HCT116 (cell line): ENCODE results near the gene ANKRD39. TPM values are rescaled to one million over a fixed set of nuclear protein-coding genes. Genes with fewer than 3 reads are reported as not detected.

Experiments
- ATAC-seq: fragments of 200-7000 bp; cut with Tn5 transposase; 2 replicates; pipeline ENCODE4 v1.9.1; 2020; ENCODE audit warnings: mild to moderate bottlenecking, moderate library complexity
- BruUV-seq: library from RNA; stranded (reverse); fragments of 400-500 nt; replicated peaks from 2 replicates; lab custom pipeline; 2021; lab: Mats Ljungman, UMichigan
- CTCF ChIA-PET: fragments of 300-600 bp; sonication (Branson Sonifier 250); formaldehyde crosslinking; loops from one replicate; lab custom pipeline; 2021; ENCODE audit warnings: antibody characterized with exemption; lab: Charles Lee
- POLR2A ChIA-PET: fragments of 300-600, 350-600 bp; sonication (Branson Sonifier 250); formaldehyde crosslinking; loops from one replicate; lab custom pipeline; 2021; ENCODE audit warnings: antibody characterized with exemption; lab: Charles Lee
- RAD21 ChIA-PET, 2 experiments: fragments of 300-600 bp; sonication (Branson Sonifier 250); formaldehyde crosslinking; loops; one replicate each; lab custom pipeline; 2023; ENCODE audit warnings: low total read pairs in 2 of 2; ENCODE audit not compliant: uncharacterized antibody in 2 of 2, unreplicated experiment in 2 of 2, low non-redundant PET in 1 of 2; lab: Charles Lee
- DNase-seq: peaks from one replicate; pipeline ENCODE4 v3.0.0-alpha.2; 2010; ENCODE audit warnings: low read depth, low spot score
- H2AFZ ChIP-seq: fragments of 200-600 bp; shearing (Covaris generic), sonication (generic); 2 replicates; pipeline ENCODE4 v1.6.1; 2017; ENCODE audit warnings: low read depth, mixed run types, mixed read lengths, antibody characterized with exemption, low read length; ENCODE audit not compliant: poor library complexity, severe bottlenecking
- H3K27ac ChIP-seq: 2 replicates; pipeline ENCODE4 v1.5.1; 2012; ENCODE audit warnings: low read depth, low read length
- H3K27me3 ChIP-seq: fragments of 200-600 bp; sonication (generic); 2 replicates; pipeline ENCODE4 v1.6.1; 2016; ENCODE audit warnings: mixed run types, low read length, mixed read lengths; ENCODE audit not compliant: insufficient read depth
- H3K36me3 ChIP-seq, 2 experiments: fragments of 200-500 bp in 1 of 2; fragments of 200-600 bp in 1 of 2; sonication (Bioruptor generic) in 1 of 2; sonication (generic) in 1 of 2; 2 replicates each; pipeline versions ENCODE4 v1.5.1 to v1.6.1; 2014 to 2016; ENCODE audit warnings: low read length in 2 of 2, inconsistent platforms in 1 of 2, mixed read lengths in 1 of 2, mixed run types in 1 of 2; ENCODE audit not compliant: insufficient read depth in 2 of 2, control insufficient read depth in 1 of 2
- H3K4me1 ChIP-seq, 2 experiments: fragments of 200-600 bp in 1 of 2; sonication (generic) in 1 of 2; 2 replicates each; pipeline versions ENCODE4 v1.5.1 to v1.6.1; 2012 to 2017; ENCODE audit warnings: low read length in 2 of 2, inconsistent platforms in 1 of 2, mild to moderate bottlenecking in 1 of 2, mixed read lengths in 1 of 2, mixed run types in 1 of 2, moderate library complexity in 1 of 2; ENCODE audit not compliant: insufficient read depth in 2 of 2, control insufficient read depth in 1 of 2
- H3K4me2 ChIP-seq: fragments of 200-600 bp; sonication (generic); 2 replicates; pipeline ENCODE4 v1.6.1; 2017; ENCODE audit warnings: mixed run types, low read length, mixed read lengths
- H3K4me3 ChIP-seq, 2 experiments: fragments of 200-600 bp in 1 of 2; sonication (generic) in 1 of 2; replicated peaks in 1 of 2; 2 replicates each; pipeline ENCODE4 v1.5.1; 2011 to 2016; ENCODE audit warnings: low read length in 2 of 2, control low read depth in 1 of 2, low read depth in 1 of 2, mild to moderate bottlenecking in 1 of 2, mixed read lengths in 1 of 2, mixed run types in 1 of 2
- H3K79me2 ChIP-seq: fragments of 200-600 bp; sonication (generic); 2 replicates; pipeline ENCODE4 v1.6.1; 2017; ENCODE audit warnings: mild to moderate bottlenecking, mixed run types, low read length, moderate library complexity, mixed read lengths; ENCODE audit not compliant: insufficient read depth
- H3K9ac ChIP-seq: fragments of 200-600 bp; sonication (generic); 2 replicates; pipeline ENCODE4 v1.6.1; 2016; ENCODE audit warnings: low read length, mixed read lengths
- H3K9me2 ChIP-seq: fragments of 200-600 bp; sonication (generic), shearing (Covaris generic); 2 replicates; pipeline ENCODE4 v1.6.1; 2017; ENCODE audit warnings: mixed run types, mild to moderate bottlenecking, moderate library complexity; ENCODE audit not compliant: insufficient read depth
- H3K9me3 ChIP-seq, 2 experiments: fragments of 200-500 bp in 1 of 2; fragments of 200-600 bp in 1 of 2; sonication (Bioruptor generic) in 1 of 2; sonication (generic) in 1 of 2; 2 replicates each; pipeline ENCODE4 v1.6.1; 2014 to 2017; ENCODE audit warnings: low read length in 2 of 2, mixed read lengths in 2 of 2, inconsistent platforms in 1 of 2, low read depth in 1 of 2, mild to moderate bottlenecking in 1 of 2, mixed run types in 1 of 2, moderate library complexity in 1 of 2; ENCODE audit not compliant: control insufficient read depth in 1 of 2, insufficient read depth in 1 of 2
- H4K20me1 ChIP-seq: fragments of 200-600 bp; sonication (generic), shearing (Covaris generic); 2 replicates; pipeline ENCODE4 v1.6.1; 2017; ENCODE audit warnings: mixed run types, mild to moderate bottlenecking, moderate library complexity; ENCODE audit not compliant: insufficient read depth
- CEBPB ChIP-seq: IDR thresholded peaks from 2 replicates; pipeline ENCODE4 v1.6.1; 2012; ENCODE audit warnings: low read depth
- CTCF ChIP-seq, 3 experiments: fragments of 200-600 bp in 1 of 3; sonication (generic) in 1 of 3; IDR thresholded peaks in 2 of 3; conservative IDR thresholded peaks in 1 of 3; 2 replicates each; pipeline ENCODE4 v1.5.1; 2012 to 2017; ENCODE audit warnings: low read depth in 2 of 3, low read length in 2 of 3, antibody characterized with exemption in 1 of 3, borderline replicate concordance in 1 of 3, control low read depth in 1 of 3, mild to moderate bottlenecking in 1 of 3, mixed read lengths in 1 of 3, mixed run types in 1 of 3, moderate library complexity in 1 of 3; ENCODE audit not compliant: insufficient read depth in 1 of 3
- EGR1 ChIP-seq: IDR thresholded peaks from 2 replicates; pipeline ENCODE4 v1.6.1; 2012; ENCODE audit warnings: low read depth
- EZH2phosphoT487 ChIP-seq: fragments of 200-600 bp; IDR thresholded peaks from 2 replicates; pipeline ENCODE4 v1.6.1; 2018; ENCODE audit warnings: antibody characterized with exemption, borderline replicate concordance
- FOSL1 ChIP-seq: IDR thresholded peaks from 2 replicates; pipeline ENCODE4 v1.6.1; 2012; ENCODE audit warnings: low read depth
- MAX ChIP-seq: IDR thresholded peaks from 2 replicates; pipeline ENCODE4 v1.6.1; 2012
- POLR2A ChIP-seq: IDR thresholded peaks from 2 replicates; pipeline ENCODE4 v1.7.0; 2011; ENCODE audit warnings: borderline replicate concordance; ENCODE audit not compliant: insufficient read depth, insufficient read length; ENCODE audit errors: extremely low read depth
- POLR2AphosphoS5 ChIP-seq: IDR thresholded peaks from 2 replicates; pipeline ENCODE4 v1.6.1; 2011; ENCODE audit warnings: mild to moderate bottlenecking, low read depth, low read length, moderate library complexity
- REST ChIP-seq: IDR thresholded peaks from 2 replicates; pipeline ENCODE4 v1.6.1; 2012; ENCODE audit warnings: low read depth
- TCF7L2 ChIP-seq: IDR thresholded peaks from 2 replicates; pipeline ENCODE4 v1.7.0; 2011; ENCODE audit warnings: borderline replicate concordance, inconsistent platforms; ENCODE audit not compliant: insufficient read depth, insufficient read length; ENCODE audit errors: extremely low read depth
- ZBTB33 ChIP-seq: IDR thresholded peaks from 2 replicates; pipeline ENCODE4 v1.6.1; 2011; ENCODE audit warnings: mild to moderate bottlenecking, low read length, moderate library complexity; ENCODE audit not compliant: insufficient replicate concordance; ENCODE audit errors: extremely low read depth
- ZFX ChIP-seq: fragments of 450-650 bp; IDR thresholded peaks from 2 replicates; pipeline ENCODE4 v1.6.1; 2017
- intact Hi-C: fragments of 100-400 bp; cut with micrococcal nuclease; formaldehyde crosslinking; loops from 2 replicates; pipeline ENCODE4 v1.10.0; 2022
- total RNA-seq: library from RNA; stranded (reverse); gene quantifications from one replicate; pipeline ENCODE4 v1.2.1, GENCODE V29; 2021; ENCODE audit not compliant: unreplicated experiment

ANKRD39 gene
- total RNA-seq, 1 experiment from 2014 or later = 24.2 TPM

GRCh38 chr2:96900237-96900636 lies 42.4 kb upstream of the ANKRD39 start:
- POLR2A ChIA-PET = no interaction called here
- no peak overlapping the region for H3K27ac ChIP-seq
- H3K4me2 ChIP-seq = no peak overlapping the region
- H3K9ac ChIP-seq = no peak overlapping the region
- no peaks in the 10 kb centered on the region for H3K79me2 ChIP-seq
- no peak overlapping the region for H2AFZ ChIP-seq
- no peak for DNase-seq
- no peaks in the 10 kb centered on the region for H4K20me1 ChIP-seq
- no peaks in the 10 kb centered on the region for H3K9me3 ChIP-seq
- RAD21 ChIA-PET = no interaction called here
- no peak for TF ChIP-seq ZBTB33
- no peak for TF ChIP-seq MAX
- no peak for TF ChIP-seq ZFX
- TF ChIP-seq CTCF (IDR thresholded peaks at IDR 0.05 in 2 of 3, conservative IDR thresholded peaks at IDR 0.05 in 1 of 3; ENCODE audit: borderline replicate concordance in 1 of 3, insufficient read depth in 1 of 3, low read depth in 2 of 3, low read length in 2 of 3) = no peak
- no peak for TF ChIP-seq EZH2phosphoT487
- no peak for TF ChIP-seq POLR2A
- TF ChIP-seq REST = no peak
- TF ChIP-seq EGR1 = no peak
- no peak for TF ChIP-seq POLR2AphosphoS5
- no peak for TF ChIP-seq FOSL1
- TF ChIP-seq CEBPB = no peak
- TF ChIP-seq TCF7L2 = no peak
- TF ChIP-seq, all 23 proteins: peak for 0
- Histone ChIP-seq H3K27me3 (no peaks in the 10 kb centered on the region), H3K36me3 (no peaks in the 10 kb centered on the region), H3K4me3 (no peak overlapping the region), H3K4me1 (peaks cover 12 to 19% of the 10 kb centered on the region in 2 experiments; a peak in 3 of 4 replicates), H3K9me2 (no peaks in the 10 kb centered on the region)
- CTCF ChIA-PET = no interaction called here
- intact Hi-C loops = no loop called here
- ATAC-seq = no peak
- BruUV-seq = no TSS peak
